ENCODE measurements around the gene PWWP2B.

- TF ChIP-seq TAF1 (IDR thresholded peaks at IDR 0.05; ENCODE audit: low read depth, low read length) (no peak), POLR2A (IDR thresholded peaks at IDR 0.05; ENCODE audit: control extremely low read depth in 1 of 2, low read depth in 2 of 2, low read length in 2 of 2) (no peak)
Measured at GRCh38 chr10:132418527-132419416, 21.8 kb downstream of the PWWP2B start.

All from H1 (cell line).